CD4-positive, alpha-beta T cell treated with Interleukin-17A for 1 hour (primary cell): ENCODE data around the gene SLC51A.
"Not testable (repeated sequence)": the region's sequence is repeated elsewhere in the genome, so short reads cannot be mapped to it uniquely, and the experiment has no call there.

Experiments used
- DNase-seq: peaks from one replicate; pipeline ENCODE4 v3.0.0-alpha.2; 2020

The SLC51A gene

DNA sequence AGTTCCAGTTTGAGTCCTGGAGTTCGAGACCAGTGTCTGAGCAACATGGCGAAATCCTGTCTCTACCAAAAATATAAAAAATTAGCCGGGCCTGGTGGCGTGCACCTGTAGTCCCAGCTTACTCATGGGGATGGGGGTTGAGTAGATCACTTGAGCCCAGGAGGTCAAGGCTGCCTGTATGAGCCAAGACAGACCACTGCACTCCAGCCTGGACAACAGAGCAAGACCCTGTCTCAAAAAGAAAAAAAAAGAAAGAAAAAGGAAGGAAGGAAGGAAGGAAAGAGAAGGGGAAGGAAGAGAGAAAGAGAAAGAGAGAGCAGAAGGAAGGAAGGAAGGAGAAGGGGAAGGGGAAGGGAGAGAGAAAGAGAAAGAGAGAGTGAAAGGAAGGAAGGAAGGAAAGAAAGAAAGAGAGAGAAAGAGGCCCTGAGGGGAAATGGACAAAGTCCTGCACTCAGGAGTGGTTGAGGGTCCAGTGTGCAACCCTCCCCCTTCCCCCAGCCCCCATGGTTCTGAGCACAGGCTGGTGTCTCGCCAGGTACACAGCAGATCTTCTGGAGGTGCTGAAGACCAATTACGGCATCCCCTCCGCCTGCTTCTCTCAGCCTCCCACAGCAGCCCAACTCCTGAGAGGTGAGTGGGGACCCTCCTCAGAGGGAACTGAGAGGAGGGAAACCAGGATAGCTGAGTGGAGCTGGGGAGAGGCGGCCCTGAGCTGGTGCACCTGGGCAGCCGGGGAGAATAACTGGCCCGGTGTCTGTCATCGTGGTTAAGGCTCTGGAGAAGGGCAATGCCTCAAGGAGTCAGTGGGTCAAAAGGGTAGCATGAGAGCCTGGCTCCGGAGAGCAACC is 1.2 kb downstream of the SLC51A start:
- DNase-seq: no peak

DNA sequence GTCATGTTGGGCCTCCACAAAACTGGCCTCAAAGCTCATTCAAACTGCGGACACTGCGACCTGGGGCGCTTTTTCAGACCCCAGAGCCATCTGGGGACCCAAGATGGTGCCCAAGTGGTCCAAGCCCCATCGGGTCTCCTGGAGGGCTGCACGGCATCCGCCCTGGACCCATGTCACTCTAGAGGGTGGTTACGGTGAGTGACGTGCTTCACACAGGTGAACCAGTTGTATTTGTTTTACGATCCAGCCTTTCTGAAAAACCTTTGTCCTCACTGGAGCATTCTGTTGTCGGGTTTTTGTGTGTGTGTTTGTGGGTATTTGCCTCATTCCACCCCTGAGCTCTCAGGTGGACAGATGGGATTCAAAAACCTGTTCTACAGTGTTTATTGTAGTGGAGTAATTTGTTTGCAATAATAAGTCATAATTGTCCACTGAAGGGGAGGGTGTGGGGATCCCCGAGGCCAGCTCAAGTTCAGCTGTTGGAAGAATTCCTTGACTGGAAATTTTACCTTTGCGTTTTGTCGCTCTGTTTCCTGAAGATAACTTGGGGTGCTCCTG is 1.9 kb downstream of the SLC51A start:
- no peak for DNase-seq

DNA sequence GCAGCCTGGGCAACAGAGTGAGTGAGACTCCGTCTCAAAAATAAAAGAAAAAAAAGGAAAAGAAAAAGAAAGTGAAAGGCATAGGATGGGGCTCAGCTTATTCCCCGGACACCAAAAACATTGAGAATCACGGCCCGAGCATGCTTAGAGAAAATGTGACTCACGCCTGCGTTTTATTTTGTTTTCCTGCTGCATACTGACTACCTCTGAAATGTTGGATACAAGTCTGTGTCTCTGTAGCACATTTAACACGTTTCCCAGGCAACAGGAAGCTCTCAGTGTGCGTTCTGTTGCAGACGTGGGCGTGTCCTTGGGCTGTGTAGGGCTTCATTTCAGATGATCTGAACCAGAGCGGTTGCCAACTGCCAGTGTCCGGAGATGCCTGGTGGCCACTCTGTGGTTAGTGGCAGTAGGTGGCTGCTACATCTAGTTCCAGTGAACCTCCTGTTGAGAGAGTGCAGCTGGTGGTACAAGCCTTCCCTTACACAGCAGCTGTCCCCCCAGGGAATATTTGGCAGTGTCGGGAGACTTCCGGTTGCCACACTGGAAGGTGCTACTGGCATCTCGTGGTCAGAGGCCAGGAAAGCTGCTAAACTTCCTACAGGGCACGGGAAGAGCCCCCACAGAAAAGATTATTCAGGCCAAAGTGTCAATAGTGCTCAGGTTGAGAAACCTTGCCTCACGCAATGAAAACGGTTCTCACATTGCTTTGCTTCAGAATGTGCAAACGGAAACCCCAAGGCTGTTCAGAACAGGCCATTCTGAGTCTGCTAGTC is 3.0 kb downstream of the SLC51A start:
- peak; percentile 67 for DNase-seq

DNA sequence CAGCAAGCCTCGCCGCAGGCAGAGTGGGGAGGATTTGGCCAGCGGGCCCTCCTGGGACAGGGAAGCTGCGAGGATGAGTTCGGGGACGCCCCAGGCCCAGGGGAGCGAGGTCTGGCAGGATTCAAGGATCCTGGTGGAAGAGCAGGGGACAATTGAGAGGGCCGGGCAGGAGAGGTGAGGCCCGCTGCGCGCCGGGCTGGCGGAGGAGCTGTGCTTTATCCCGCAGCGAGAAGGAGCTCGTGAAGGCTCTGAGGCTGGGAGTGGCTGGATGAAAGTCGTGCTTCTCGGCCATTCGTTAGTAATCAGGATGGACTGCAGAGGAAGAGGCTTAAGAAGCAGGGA is 3.6 kb downstream of the SLC51A start:
- no peak for DNase-seq

DNA sequence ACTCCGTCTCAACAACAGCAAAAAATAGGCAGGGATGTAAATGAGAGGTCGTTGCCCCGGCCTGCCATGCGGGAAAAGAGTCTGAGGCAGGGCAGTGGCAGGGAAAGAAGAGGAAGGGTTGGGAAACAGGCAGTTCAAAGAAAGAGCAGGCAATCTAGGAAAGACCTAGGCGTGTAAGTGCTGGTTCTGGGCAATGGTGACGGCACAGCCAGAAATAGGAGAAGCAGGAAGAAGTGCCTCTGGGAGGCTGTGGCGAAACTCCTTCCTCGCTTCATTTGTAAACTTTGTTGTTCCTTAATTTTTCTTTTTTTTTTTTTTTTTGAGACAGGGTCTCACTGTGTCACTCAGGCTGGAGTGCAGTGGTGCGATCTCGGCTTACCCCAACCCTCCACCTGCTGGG is 4.3 kb downstream of the SLC51A start:
- DNase-seq: no peak

DNA sequence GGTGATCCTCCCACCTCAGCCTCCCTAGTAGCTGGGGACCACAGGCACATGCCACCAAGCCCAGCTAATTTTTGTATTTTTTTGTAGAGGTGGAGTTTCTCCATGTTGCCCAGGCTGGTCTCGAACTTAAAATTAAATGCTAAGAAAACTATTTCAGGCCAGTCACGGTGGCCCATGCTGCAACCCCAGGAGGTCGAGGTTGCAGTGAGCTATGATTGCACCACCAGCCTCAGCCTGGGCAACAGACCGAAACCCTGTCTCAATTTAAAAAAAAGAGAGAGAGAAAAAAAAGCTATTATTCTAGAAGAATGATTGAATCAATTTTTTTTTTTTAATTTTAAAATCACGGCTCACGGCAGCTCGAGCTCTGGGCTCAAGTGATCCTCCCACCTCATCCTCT is 4.7 kb downstream of the SLC51A start:
- no peak for DNase-seq

DNA sequence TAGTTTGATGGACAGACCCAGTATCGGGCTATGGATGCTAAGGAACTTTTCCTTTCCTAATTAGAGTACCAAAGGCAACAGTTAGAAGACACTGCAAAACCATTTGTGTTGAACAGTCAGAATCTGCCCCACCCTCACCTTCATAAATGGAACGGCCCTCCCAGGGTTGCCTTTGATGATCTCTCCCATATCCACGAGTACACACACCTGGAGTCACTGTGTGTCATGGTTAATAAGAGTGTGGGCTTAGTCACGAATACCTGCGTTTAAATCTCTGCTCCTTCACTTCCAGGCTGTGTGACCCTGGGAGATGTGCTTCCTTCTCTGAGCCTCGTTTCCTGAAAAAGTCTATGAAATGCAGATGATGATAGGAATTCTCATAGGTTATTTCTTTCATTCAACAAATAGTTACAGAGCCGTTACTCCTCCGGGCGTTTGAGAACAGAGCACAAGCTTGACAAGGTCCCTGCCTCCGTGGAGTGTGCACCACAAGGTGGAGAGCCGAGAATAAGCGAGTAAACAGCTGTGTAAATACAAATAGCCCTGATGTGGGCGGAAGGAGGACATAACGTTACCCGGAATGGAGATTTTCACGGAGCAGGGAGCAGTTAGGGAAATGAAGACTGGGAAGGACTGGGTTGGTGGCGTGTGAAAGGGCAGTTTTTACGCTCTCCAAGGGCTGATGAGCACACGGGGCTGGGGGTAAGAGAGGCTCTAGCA is 6.7 kb downstream of the SLC51A start:
- DNase-seq: no peak

DNA sequence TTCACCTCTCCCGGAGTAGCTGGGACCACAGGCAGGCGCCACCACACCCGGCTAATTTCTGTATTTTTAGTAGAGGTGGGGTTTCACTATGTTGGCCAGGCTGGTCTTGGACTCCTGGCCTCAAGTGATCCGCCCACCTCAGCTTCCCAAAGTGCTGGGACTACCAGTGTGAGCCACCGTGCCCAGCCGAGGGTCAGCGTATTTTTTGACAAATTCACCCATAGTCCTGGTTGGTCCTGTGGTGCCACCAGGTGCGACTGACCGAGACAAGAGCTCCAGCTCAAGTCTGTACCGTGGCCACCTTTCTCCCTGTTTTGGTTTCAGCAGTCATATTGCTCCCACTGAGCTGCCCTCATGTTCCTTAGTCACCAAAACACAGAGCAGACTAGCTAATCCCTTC is 8.8 kb downstream of the SLC51A start:
- DNase-seq: no peak

DNA sequence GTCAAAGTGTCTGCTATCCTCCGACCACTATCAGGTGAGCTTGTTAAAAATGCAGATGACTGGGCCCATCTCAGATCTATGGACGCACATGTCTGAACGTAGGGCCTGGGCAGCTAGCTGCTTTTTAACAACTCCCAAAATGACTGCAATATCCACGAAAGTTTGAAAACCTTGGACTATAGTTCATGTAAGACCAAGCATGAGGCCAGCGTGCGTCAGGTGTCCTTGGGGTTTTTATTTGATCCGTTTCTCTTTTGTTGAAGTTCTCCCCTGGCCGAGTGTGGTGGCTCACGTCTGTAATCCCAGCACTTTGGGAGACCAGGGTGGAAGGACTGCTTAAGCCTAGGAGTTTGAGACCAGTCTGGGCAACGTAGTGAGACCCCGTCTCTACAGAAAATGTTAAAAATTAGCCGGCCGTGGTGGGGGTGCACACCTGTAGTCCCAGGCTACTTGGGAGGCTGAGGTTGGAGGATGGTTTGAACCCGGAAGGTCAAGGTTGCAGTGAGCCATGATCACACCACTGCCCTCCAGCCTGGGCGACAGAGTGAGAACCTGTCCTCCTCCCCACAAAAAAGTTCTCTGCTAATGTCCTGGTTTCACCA is 9.5 kb downstream of the SLC51A start:
- no peak for DNase-seq

DNA sequence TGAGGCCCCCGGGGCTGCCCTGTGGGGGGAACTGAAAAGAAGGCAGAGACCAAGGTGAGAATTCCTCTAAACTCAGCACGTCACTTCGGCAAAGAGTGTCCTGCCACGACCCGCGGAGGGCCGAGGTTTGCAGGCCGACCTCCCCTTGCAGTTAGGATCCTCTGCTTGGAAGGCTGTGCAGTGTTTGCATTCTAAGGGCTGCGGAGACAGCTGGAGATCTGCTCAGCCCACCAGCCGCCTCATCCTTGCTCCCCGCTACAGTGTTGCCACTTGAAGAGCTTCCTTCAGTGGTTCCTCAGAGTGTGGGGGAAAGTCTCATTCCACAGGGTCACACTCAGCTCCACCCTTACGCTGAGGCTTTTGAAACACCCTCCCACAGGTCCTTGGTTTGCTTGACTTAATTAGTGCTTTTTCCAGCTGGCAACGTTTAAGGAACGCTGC is 10.8 kb downstream of the SLC51A start:
- DNase-seq: no peak

DNA sequence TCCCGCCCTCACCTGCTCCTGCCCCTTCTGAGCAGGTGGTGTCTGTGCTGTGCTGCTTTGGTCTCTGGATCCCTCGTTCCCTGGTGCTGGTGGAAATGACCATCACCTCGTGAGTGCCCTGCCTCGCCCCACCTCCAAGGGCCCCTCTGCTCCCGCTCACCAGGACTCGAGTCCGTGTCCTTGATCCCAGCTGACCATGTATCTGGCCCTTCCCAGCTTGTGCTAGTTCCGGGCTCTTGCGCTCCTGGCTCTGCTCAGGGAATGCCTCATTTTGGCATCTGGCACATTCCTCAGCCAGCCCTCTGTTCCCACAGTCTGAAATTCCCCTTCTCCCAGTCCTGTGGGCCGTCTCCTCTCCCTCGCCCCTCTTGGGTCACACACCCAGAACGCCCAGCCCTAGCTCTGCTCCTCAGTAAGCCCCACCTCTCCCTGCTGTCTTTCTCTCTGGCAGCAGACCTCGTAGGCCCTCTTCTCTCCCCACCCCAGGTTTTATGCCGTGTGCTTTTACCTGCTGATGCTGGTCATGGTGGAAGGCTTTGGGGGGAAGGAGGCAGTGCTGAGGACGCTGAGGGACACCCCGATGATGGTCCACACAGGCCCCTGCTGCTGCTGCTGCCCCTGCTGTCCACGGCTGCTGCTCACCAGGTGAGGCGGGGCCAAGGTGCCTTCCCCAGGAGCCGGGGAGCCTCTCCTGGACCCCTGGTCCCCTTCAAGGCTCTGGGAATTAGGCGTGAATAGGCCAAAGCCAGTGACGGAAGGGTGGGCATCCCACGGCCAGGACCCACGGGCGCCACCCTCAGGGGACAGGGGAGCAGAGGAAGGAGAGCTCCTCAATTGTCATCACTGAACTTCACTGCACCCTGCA is 11.5 kb downstream of the SLC51A start:
- no peak for DNase-seq

DNA sequence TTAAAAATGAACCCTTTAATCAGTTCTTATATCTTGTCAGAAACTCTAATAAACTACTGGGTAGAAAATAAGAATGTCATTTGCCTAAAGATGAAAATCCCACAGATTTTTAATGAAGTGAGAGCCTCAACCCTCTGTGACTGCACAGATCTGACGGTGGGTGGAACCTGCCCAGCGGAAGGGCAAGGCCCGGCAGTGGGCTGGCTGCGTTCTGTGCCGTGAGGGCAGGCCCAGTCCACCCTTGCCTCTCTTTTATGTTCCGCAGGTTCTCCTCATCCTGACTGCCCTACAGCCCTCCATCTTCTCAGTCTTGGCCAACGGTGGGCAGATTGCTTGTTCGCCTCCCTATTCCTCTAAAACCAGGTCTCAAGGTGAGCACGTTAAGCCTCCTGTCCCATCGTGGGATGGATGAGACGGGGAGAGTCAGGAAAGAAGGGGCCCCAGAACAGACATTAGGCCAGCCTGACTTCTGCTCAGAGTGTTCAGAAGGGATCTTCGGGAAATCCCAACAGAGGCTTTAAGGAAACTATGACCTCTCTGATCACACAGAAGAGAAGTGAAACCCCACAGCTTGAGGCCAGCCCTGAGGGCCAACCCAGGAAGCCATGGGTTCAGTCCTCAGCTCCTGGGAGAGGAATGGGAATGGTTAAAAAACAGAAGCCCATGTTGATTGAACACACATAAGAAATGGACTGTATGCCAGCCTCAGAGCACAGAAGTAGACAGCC is 16.0 kb downstream of the SLC51A start:
- no peak for DNase-seq

DNA sequence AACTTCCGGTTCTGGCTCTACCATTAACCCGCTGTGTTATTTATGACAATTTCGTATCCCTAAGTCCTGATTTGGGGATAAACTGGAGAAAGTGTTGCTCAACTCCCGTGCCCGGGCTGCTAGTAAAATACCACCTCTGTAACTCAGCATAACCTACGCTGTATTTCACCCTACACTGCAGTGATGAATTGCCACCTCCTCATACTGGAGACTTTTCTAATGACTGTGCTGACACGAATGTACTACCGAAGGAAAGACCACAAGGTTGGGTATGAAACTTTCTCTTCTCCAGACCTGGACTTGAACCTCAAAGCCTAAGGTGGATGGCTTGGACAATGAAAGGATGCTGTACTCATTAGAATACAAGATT is 16.5 kb downstream of the SLC51A start:
- no peak for DNase-seq

DNA sequence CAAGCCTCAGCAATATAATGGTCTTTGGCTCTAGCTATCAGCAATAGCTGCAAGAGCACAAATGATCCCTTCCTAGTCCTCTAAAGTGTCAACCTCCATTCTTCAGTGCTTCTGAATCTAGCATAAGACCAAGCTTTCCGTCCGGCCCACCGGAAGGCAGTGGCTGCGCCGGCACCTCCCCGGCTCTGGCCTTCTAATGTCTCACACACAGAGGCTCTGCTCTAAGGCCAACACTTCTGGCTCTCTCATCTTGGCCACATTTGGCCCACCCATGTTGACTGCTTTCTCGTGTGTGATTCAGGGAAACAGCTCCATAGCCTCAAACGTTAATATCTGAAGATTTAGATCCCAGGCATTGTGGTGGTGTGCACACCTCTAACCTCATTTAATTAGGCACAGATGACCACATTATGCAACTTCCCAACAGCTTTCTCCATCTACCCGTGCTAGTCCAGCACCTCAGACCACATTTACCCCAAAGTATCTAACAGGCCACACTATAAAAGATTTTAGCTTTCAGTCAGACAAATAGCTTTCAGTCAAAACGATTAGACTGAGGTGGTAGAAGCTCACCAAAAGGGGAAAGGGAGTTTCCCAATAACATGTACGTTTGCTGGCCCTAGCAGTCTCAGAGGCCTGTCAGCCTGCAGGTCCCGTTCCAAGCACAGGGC is 19.3 kb downstream of the SLC51A start:
- no peak for DNase-seq

DNA sequence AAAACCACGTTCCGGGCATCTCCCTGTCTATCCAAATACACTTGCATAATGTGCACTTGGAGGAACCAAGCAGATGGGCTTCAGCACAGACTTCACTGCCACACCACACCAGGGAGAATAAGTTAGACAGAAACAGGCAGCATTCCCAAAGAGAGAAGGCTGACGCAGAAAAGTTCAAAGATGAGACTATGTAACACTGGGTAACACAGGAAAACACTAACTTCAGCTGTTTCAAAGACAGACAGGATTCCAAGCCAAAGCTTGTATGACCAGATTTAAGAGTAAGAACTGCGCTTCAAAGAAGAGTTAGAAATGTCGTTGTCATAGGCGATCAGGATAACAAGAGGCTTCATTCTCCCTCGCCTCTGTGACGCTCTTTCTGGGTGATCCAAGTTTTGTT is 19.9 kb downstream of the SLC51A start:
- DNase-seq: no peak

DNA sequence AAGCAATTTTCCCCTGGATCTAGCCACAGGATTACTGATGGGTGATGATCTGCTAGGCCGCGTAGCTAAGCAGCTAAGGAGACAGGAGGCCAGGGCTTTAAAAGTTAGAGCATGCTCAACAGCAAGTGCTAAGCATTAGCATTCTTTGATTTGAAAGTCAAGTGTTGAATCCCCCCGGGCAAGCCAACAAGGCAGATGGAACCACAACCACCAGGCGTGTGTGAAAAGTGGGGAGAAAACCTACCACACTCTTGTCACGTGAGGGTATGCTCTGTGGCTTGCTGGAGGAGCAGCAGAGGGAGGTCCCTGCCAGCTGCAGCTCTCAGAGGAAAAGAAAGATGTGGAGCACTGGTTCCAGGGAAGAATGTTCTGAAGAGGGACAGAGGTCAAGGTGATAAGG is 20.9 kb downstream of the SLC51A start:
- DNase-seq: no peak

DNA sequence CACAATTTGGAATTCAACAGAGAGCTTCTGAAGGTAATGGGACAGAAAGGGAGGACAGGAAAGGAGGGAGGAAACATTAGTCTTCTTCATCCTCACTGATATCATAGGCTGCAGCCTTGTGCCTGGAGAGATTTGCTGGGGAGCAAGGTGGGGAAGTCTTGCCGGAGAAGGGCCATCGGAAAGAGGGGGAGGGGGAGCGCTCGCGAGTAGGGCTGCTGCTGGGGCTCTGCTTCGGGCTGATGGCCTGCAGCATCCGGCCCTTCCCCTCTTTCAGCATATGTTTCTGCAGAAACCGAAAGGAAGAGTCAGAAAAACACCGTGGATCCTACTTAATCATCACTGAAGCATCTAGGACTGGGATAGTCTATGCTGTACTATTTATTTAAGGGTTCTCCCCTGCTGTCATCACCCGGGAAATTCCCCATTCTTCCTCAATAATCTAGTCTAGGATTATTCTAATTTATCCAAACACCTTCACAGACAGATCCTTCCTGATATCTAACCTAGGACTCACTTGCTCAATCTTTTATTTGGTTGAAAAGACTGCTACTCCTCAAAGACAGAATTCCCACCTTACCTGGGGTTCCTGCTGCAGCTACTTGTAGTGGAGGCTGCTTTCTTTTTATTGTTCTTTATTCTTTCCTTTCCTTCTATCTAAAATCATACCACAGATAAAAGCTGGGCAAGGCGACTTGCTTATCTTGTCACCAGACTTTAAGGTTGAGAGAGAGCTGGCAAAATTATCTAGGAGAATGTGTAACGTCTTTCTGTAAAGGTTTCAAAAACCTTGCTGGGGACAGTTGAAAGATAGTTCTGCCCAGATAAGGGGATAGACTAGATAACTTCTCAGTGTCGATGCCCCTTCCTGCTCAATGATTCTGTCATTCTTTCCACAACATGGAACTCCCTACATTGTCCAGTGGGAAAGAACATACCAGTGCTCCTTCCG is 22.6 kb downstream of the SLC51A start:
- DNase-seq: no peak

DNA sequence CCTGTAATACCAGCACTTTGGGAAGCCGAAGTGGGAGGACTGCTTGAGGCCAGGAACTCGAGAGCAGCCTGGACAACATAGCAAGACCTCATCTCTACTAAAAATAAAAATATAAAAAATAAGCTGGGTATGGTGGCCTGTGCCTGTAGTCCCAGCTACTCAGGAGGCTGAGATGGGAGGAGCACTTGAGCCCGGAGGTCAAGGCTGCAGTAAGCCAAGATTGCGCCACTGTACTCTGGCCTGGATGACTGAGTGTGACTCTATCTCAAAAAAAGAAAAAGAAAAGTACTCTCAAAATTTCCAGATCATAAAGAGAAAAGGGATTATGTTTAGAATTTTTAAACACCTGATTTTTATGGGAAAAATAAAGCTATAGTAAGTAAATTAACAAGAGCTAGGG is 24.1 kb downstream of the SLC51A start:
- no peak for DNase-seq

DNA sequence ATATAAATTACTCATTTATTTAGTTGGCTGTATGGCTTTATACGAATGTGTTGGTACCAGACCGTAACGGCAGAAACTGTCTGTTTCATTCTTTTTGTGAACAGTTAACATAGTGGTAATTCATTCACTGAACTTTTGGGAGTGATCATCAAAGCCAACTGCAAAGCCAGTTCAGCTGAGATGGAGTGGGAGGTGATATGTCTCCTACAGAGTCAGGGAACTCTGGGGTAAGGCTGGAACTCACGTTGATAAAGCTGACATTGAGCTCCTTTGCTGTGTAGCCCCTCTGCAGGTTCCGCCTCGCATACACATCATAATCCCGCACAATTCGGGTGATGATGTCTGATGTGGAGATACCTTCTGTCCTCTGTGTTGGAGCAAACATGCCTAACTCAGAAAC is 25.4 kb downstream of the SLC51A start:
- DNase-seq: no peak

DNA sequence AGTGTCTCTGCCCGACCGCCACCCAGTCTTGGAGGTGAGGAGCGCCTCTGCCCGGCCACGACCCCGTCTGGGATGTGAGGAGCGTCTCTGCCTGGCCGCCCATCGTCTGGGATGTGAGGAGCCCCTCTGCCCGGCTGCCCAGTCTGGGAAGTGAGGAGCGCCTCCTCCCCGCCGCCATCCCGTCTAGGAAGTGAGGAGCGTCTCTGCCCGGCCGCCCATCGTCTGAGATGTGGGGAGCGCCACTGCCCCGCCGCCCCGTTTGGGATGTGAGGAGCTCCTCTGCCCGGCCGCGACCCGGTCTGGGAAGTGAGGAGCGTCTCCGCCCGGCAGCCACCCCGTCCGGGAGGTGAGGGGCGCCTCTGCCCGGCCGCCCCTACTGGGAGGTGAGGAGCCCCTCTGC is 27.8 kb downstream of the SLC51A start:
- not testable (repeated sequence) for DNase-seq
